ENCODE measurements around the gene CACNA1S.

Gene CACNA1S

GRCh38 chr1:201063145-201063544 is 49.1 kb downstream of the CACNA1S start:
- no peak for DNase-seq

GRCh38 chr1:201062511-201063091 is 49.6 kb downstream of the CACNA1S start:
- DNase-seq = no peak

- DNase-seq = no peak
Observed at GRCh38 chr1:201061886-201062285, 50.3 kb downstream of the CACNA1S start.

- DNase-seq = no peak
Observed at GRCh38 chr1:201061049-201061448, 51.2 kb downstream of the CACNA1S start.

GRCh38 chr1:201060586-201060985 is 51.6 kb downstream of the CACNA1S start:
- peak in 1 of 56 donors; percentile 11 for DNase-seq

DNA sequence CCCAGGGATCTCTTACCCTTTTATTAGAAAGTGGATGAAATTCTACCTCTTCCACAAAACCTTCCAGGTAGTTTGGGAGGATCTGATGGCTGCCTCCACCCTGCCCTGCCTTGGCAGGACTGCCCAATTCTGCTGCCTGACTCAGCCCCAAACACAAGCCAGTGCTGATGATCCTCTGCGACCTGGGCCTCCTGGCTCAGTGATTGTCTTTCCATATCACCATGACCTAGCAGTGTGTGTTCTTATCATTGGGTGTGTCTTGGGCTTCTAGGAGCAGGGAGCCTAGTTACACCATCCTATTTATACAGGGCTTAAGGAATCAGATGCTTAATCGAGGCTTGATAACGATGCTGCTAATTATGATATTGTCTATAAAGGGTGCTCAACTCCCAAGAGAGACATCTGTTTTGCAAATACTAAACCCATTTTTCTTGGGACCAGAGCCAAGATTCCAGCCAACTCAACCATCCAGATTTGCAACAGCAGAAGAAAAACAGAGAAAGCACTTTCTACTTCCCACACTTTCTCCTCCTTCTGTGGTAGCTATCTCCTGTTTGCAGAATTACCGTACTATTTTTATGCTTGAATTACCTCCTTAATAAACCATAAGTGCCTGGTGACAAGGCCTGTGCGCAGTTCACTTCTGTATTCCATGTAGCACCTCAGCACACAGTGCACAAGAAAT is 52.2 kb downstream of the CACNA1S start:
- peak in 5 of 56 donors; percentile 15 to 40 (median 31) for DNase-seq

DNA sequence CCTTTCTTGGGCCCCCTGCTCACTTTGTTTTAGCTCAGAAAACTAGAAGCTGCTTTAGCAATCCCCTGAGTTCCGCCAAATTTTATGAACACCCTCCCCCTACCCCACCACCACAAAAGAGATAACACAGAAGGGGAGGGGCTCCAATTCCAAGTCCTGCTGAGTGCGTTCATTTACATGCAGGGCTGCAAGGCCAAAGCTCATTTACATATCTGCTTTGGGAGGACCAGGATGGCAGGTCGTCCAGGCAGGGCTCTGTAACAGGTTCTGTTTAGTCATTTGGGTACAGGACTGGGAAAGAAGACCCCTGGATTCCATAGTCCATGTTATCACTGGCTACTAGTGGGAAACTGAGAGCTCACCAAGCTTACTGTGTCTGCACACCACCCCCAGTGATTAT is 52.8 kb downstream of the CACNA1S start:
- DNase-seq = no peak

- DNase-seq = no peak
Observed at GRCh38 chr1:201054091-201054543, 58.1 kb downstream of the CACNA1S start.

- DNase-seq = no peak
Observed at GRCh38 chr1:201053155-201053860, 58.9 kb downstream of the CACNA1S start.

DNA sequence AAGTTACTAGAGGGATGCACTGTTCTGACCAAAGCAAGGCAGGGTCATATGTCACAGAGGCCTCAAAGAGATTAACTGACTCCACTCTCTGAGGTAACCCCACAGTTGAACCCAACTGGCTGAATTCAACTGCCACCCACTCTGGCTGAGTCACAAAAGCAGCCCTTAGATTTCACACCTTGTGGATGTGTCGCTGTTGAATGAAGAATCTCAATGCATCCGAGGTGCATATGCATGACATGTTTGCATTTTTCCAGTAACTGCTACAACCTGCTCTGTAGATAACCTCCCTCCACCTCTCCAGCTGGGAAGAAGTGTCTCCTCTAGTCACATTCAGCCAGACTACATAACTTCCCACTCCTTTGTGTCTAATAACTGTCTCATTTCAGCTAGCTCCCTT is 60.8 kb downstream of the CACNA1S start:
- DNase-seq = peak in 3 of 56 donors; percentile 10 to 26 (median 19)

DNA sequence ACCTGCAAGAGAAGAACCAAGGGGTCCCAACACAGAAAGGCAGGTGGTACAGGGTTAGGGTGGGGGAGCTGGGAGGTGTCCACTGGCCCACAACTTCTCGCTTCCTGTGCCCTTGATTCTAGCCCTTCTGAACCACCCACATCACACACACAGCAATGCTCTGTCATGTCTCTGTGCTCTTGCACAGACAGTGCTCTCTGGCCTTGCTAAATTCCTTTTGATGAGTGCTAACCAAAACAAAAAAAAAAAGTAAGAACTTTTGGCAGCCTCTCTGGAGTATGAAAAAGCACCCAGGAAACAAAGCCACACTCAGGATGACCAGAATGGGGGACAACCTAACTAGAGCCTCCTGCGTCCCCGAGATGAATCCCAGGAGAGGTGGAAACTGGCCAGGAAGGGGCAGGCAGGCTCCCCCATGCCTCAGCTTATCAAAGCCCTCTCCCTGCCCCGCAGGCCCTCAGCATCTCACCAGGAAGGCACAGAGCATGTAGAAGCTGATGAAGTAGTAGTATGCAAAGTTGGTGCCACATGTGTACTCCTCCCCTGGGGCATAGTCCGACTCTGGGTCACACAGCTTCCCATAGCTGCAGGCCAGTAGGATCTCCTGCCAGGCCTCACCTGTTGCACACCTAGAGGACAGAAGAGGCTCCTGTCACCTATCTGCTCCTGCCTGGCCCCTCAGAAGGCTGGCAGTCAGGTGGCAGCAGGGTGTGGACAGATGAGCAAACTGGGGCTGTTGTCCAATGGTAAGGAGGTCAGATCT is 61.5 kb downstream of the CACNA1S start:
- DNase-seq = no peak

DNA sequence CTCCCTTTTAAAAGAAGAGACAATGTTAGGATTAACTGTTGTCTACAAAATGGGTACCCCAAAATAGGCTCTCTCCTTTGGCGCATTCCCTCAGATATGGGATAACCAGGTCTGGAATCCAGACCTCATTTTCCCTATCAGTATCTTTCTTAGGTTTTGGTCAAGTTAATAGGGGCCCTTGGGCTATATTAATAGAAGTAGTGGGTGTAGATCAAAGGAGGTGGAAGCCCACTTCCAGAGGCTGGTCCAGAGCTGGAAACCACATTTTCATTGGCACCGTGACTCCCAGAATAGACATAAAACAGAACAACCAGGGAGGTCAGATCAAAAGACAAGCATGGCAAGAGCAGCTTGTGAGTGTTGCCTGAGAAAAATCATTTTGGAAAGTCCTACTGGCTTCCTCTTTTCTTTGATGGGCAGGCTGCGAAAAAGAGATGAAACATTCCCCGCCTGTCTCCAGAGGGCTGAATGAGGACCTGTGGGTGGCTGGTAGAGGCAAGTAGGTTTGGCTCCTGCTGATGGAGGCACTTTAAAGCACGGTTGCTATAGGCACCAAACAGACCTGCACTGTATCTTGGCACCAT is 62.9 kb downstream of the CACNA1S start:
- DNase-seq = no peak

DNA sequence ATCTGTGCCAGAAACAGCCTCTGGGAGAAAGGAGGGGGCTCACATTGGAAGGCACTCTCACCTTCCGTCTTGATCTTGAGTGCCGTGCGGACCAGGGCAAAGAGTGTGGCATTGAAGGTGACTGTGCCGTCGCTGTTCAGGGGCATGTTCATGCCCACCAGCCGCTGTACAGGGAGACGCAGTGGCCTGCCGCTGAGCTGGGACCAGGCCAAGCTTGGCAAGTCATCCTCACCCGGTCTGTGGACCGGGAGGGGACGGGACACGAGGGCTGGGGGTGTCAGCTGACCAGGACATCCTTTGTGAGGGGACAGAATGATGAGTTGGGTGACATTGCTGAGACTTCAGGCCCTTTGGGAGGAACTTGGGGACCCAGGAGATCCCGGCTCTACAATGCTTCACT is 63.7 kb downstream of the CACNA1S start:
- no peak for DNase-seq

- DNase-seq = no peak
Observed at GRCh38 chr1:201044119-201044518, 68.1 kb downstream of the CACNA1S start.

GRCh38 chr1:201042779-201043461 is 69.3 kb downstream of the CACNA1S start:
- peak in 45 of 56 donors; percentile 22 to 88 (median 57) for DNase-seq

DNA sequence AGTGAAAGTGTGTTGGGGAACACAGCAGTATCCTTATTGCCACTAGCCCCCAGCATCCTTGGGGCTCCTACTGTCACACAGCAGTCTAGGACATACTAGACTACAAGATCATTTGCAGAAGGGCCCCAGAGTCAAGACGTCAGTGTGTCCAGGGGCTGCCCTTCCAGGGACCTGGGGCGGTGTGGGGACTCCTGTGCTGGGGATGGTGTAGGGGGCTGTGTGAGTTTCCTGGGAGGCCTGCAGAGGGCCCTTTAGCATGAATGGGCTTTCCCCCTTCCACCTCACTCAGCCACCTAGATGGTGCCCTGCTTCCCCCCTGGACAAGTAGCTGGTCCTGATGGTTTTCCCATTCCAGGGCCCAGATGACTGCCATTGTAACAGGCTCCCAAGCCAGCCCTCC is 71.2 kb downstream of the CACNA1S start:
- DNase-seq = no peak

- DNase-seq = no peak
Observed at GRCh38 chr1:201039876-201040275, 72.3 kb downstream of the CACNA1S start.

DNA sequence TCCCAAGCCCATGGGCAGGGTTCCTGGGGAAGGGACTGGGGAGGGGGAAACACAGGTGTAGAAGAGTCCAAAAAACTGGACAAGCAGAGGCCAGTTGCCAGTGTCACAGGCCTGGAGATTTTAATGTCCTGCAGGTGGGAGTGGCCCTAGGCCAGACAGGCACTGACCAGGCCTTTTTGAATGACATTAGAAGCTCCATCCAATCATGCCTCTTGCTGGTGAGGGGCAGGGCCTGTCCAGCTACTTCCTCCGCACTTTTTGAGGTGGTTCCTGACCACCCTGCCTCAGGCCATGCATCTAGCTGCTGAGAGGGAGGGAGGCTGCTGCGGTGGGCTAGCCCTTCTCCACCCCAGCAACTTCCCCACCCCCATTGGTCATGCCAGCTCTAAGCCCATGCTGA is 72.8 kb downstream of the CACNA1S start:
- DNase-seq = no peak

GRCh38 chr1:201038186-201038876 is 73.9 kb downstream of the CACNA1S start:
- DNase-seq = peak in 13 of 56 donors; percentile 19 to 63 (median 41)

All from amygdala (tissue), 56 donors.